Right renal pelvis (tissue), 4 donors: ENCODE data around the gene MYO1A. TPM values are rescaled to one million over a fixed set of nuclear protein-coding genes. Genes with fewer than 3 reads are reported as not detected.

Source experiments
- polyA plus RNA-seq, 4 donors: library from polyadenylated mRNA; unstranded; fragments of 120-200 nt; gene quantifications; one replicate each; pipeline ENCODE4 v1.2.1, GENCODE V29; 2013; ENCODE audit not compliant: insufficient read length in 4 of 4

MYO1A gene
- polyA plus RNA-seq, 4 donors, result 0.08 to 0.39 (median 0.15) TPM

Other genes starting within 250 kb of the MYO1A start
- gene SDR9C7, start 115.7 kb downstream of the MYO1A start, polyA plus RNA-seq, result under 1 TPM; 0.11 to 0.25 (median 0.19) TPM
- under 1 TPM; 0.43 to 0.64 (median 0.47) TPM for gene RDH16, start 92.5 kb downstream of the MYO1A start, polyA plus RNA-seq
- 10 to 100 TPM; 11.7 to 13.8 (median 13.7) TPM for gene ZBTB39, start 43.6 kb downstream of the MYO1A start, polyA plus RNA-seq
- gene TAC3, start 33.6 kb downstream of the MYO1A start, polyA plus RNA-seq, result 1 to 10 TPM in 3 of 4 donors, under 1 TPM in 1; 0.39 to 5.3 (median 3.0) TPM
- gene NEMP1, start 28.7 kb upstream of the MYO1A start, polyA plus RNA-seq, result 10 to 100 TPM; 21.3 to 25.9 (median 25.3) TPM
- 10 to 100 TPM; 42.8 to 51.3 (median 45.9) TPM for gene NAB2, start 39.0 kb upstream of the MYO1A start, polyA plus RNA-seq
- gene STAT6, start 61.2 kb upstream of the MYO1A start, polyA plus RNA-seq, result 100 to 1,000 TPM in 1 of 4 donors, 10 to 100 TPM in 3; 88.9 to 114 (median 98.0) TPM
- gene LRP1, start 78.4 kb upstream of the MYO1A start, polyA plus RNA-seq, result 100 to 1,000 TPM in 1 of 4 donors, 10 to 100 TPM in 3; 63.0 to 102 (median 70.6) TPM
- under 1 TPM in 1 of 4 donors, not detected in 3; 0.18 TPM for gene LRP1-AS, start 97.5 kb upstream of the MYO1A start, polyA plus RNA-seq
- gene NXPH4, start 166.7 kb upstream of the MYO1A start, polyA plus RNA-seq, result 1 to 10 TPM; 2.4 to 4.4 (median 3.1) TPM
- gene SHMT2, start 179.6 kb upstream of the MYO1A start, polyA plus RNA-seq, result 10 to 100 TPM; 69.7 to 86.9 (median 71.7) TPM
- gene STAC3, start 201.1 kb upstream of the MYO1A start, polyA plus RNA-seq, result 1 to 10 TPM; 3.4 to 4.5 (median 3.7) TPM